ENCODE measurements around the gene ATG2A. TPM values are rescaled to one million over a fixed set of nuclear protein-coding genes. Genes with fewer than 3 reads are reported as not detected.
A peak's percentile ranks its signal among the peaks of the same experiment; 100 is the strongest.

Gene ATG2A
- total RNA-seq, 4 donors from 2014 or later, result 20.3 to 34.8 (median 22.2) TPM

GRCh38 chr11:64892411-64892831 lies 24.6 kb downstream of the ATG2A start:
- ATAC-seq (ENCODE audit: low FRiP score) (no peak), DNase-seq (ENCODE audit: low spot score) (no peak)
- TF ChIP-seq, protein P1, sequence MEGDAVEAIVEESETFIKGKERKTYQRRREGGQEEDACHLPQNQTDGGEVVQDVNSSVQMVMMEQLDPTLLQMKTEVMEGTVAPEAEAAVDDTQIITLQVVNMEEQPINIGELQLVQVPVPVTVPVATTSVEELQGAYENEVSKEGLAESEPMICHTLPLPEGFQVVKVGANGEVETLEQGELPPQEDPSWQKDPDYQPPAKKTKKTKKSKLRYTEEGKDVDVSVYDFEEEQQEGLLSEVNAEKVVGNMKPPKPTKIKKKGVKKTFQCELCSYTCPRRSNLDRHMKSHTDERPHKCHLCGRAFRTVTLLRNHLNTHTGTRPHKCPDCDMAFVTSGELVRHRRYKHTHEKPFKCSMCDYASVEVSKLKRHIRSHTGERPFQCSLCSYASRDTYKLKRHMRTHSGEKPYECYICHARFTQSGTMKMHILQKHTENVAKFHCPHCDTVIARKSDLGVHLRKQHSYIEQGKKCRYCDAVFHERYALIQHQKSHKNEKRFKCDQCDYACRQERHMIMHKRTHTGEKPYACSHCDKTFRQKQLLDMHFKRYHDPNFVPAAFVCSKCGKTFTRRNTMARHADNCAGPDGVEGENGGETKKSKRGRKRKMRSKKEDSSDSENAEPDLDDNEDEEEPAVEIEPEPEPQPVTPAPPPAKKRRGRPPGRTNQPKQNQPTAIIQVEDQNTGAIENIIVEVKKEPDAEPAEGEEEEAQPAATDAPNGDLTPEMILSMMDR (IDR thresholded peaks at IDR 0.05), result no peak

DNA sequence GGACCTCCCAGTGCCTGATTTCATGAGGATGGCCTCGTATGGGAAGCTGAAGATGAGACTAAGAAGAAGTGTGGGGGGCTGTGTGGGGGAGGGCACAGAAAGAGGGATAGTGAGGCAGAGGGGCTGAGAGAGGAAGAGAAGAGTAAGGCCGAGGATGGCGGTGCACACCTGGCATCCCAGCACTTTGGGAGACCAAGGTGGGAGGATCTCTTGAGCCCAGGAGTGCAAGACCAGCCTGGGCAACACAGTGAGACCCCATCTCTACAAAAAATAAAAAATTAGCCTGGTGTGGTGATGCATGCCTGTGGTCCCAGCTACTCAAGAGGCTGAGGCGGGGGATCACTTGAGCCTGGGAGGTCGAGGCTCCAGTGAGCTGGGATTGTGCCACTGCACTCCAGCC lies 25.1 kb downstream of the ATG2A start:
- DNase-seq (ENCODE audit: low spot score), result no peak
- TF ChIP-seq, protein P1 (IDR thresholded peaks at IDR 0.05), result no peak
- no peak for ATAC-seq (ENCODE audit: low FRiP score)

GRCh38 chr11:64891215-64891848 lies 25.7 kb downstream of the ATG2A start:
- TF ChIP-seq, protein P1 (IDR thresholded peaks at IDR 0.05), result no peak
- DNase-seq (ENCODE audit: low spot score), result no peak
- no peak for ATAC-seq (ENCODE audit: low FRiP score)

- ATAC-seq (ENCODE audit: low FRiP score), result no peak
- DNase-seq (ENCODE audit: low spot score), result no peak
- TF ChIP-seq, protein P1 (IDR thresholded peaks at IDR 0.05), result no peak
Measured at GRCh38 chr11:64890522-64890939, 26.5 kb downstream of the ATG2A start.

- no peak for DNase-seq (ENCODE audit: low spot score)
- TF ChIP-seq, protein P1 (IDR thresholded peaks at IDR 0.05), result no peak
- ATAC-seq (ENCODE audit: low FRiP score), result peak; percentile 17
Measured at GRCh38 chr11:64888729-64889511, 28.1 kb downstream of the ATG2A start.

DNA sequence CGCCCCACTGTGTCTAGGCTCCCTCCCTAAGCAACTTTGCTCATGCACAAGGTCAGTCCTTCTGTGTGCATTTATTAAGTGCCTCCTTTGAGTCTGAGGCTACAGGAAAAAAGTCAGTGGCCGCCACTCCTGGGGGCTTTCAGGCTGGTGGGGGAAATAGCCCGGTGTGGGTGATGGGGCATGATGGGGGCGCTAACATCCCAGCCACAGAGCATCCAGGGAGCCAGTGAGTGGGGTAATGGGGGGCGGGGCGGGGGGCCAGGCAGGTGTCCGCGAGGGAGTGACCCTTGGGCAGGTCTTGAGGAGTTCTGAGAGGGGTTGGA lies 28.6 kb downstream of the ATG2A start:
- no peak for ATAC-seq (ENCODE audit: low FRiP score)
- TF ChIP-seq, protein P1 (IDR thresholded peaks at IDR 0.05), result no peak
- no peak for DNase-seq (ENCODE audit: low spot score)

Measured in omental fat pad (tissue), 4 donors.